CD14-positive monocyte (primary cell): Measurements from ENCODE around the gene IFNA2. TPM values are rescaled to one million over a fixed set of nuclear protein-coding genes. Genes with fewer than 3 reads are reported as not detected.

Experiments used
- DNase-seq, 3 donors: peaks; one replicate each; pipeline ENCODE4 v3.0.0-alpha.2; 2011 to 2022
- H2AFZ ChIP-seq: 2 replicates; pipeline ENCODE4 v1.6.0; 2012; ENCODE audit warnings: mild to moderate bottlenecking, low read depth, low read length, inconsistent platforms; ENCODE audit not compliant: insufficient read depth, poor library complexity, severe bottlenecking
- H3K27ac ChIP-seq, 2 donors: 1 replicate in 1 of 2; 2 replicates in 1 of 2; pipeline ENCODE4 v1.5.1; 2012 to 2013; ENCODE audit warnings: low read length in 2 of 2, control low read depth in 1 of 2, inconsistent platforms in 1 of 2, low read depth in 1 of 2, mild to moderate bottlenecking in 1 of 2
- H3K27me3 ChIP-seq, 2 donors: one replicate each; pipeline versions ENCODE4 v1.6.0 to v1.6.1; 2011 to 2013; ENCODE audit warnings: low read length in 2 of 2; ENCODE audit not compliant: control insufficient read depth in 2 of 2, insufficient read depth in 2 of 2
- H3K36me3 ChIP-seq, 2 donors: replicated peaks in 1 of 2; 1 replicate in 1 of 2; 2 replicates in 1 of 2; pipeline versions ENCODE4 v1.5.1 to v1.6.1; 2012 to 2013; ENCODE audit warnings: low read length in 2 of 2, control low read depth in 1 of 2, inconsistent platforms in 1 of 2, mild to moderate bottlenecking in 1 of 2; ENCODE audit not compliant: insufficient read depth in 2 of 2, control insufficient read depth in 1 of 2
- H3K4me1 ChIP-seq, 2 donors: 1 replicate in 1 of 2; 2 replicates in 1 of 2; pipeline versions ENCODE4 v1.5.1 to v1.6.1; 2012 to 2013; ENCODE audit warnings: low read length in 2 of 2, control low read depth in 1 of 2, inconsistent platforms in 1 of 2, mild to moderate bottlenecking in 1 of 2, moderate library complexity in 1 of 2; ENCODE audit not compliant: insufficient read depth in 2 of 2, control insufficient read depth in 1 of 2
- H3K4me2 ChIP-seq: replicated peaks from 2 replicates; pipeline ENCODE3; 2012; ENCODE audit warnings: low read length, moderate library complexity, mild to moderate bottlenecking; ENCODE audit not compliant: poor library complexity, severe bottlenecking; ENCODE audit errors: extremely low read depth
- H3K4me3 ChIP-seq, 3 experiments: fragments of 200-600 bp in 1 of 3; sonication (generic) in 1 of 3; replicated peaks in 1 of 3; 1 replicate in 2 of 3; 2 replicates in 1 of 3; pipeline ENCODE4 v1.5.1; 2011 to 2013; ENCODE audit warnings: low read length in 3 of 3, mild to moderate bottlenecking in 3 of 3, control low read depth in 2 of 3, low read depth in 2 of 3, inconsistent platforms in 1 of 3, moderate library complexity in 1 of 3
- H3K79me2 ChIP-seq: 2 replicates; pipeline ENCODE4 v1.6.0; 2012; ENCODE audit warnings: mild to moderate bottlenecking, control low read depth, inconsistent platforms, low read length, moderate library complexity; ENCODE audit not compliant: insufficient read depth
- H3K9ac ChIP-seq: 2 replicates; pipeline ENCODE4 v1.6.0; 2017; ENCODE audit warnings: low read length, mild to moderate bottlenecking; ENCODE audit not compliant: insufficient read depth, poor library complexity, severe bottlenecking
- H3K9me3 ChIP-seq, 2 donors: replicated peaks in 1 of 2; 1 replicate in 1 of 2; 2 replicates in 1 of 2; pipeline versions ENCODE4 v1.5.1 to v1.6.1; 2012 to 2013; ENCODE audit warnings: low read length in 2 of 2, control low read depth in 1 of 2; ENCODE audit not compliant: control insufficient read depth in 1 of 2, insufficient read depth in 1 of 2
- H4K20me1 ChIP-seq: 2 replicates; pipeline ENCODE4 v1.6.0; 2012; ENCODE audit warnings: mild to moderate bottlenecking, low read length, control low read depth, moderate library complexity; ENCODE audit not compliant: insufficient read depth
- H3K27ac Mint-ChIP-seq, 7 donors: one replicate each; pipeline ENCODE4 v1.8.0; 2020; ENCODE audit warnings: mild to moderate bottlenecking in 7 of 7, mixed read lengths in 7 of 7, moderate library complexity in 6 of 7, inconsistent platforms in 2 of 7
- H3K27me3 Mint-ChIP-seq, 3 donors: one replicate each; pipeline ENCODE4 v1.8.0; 2021 to 2022; ENCODE audit warnings: low read depth in 3 of 3, mild to moderate bottlenecking in 3 of 3, mixed read lengths in 3 of 3, moderate library complexity in 3 of 3, inconsistent platforms in 1 of 3
- H3K36me3 Mint-ChIP-seq, 2 donors: one replicate each; pipeline ENCODE4 v1.8.0; 2020; ENCODE audit warnings: mixed read lengths in 2 of 2, inconsistent platforms in 1 of 2, mild to moderate bottlenecking in 1 of 2
- H3K4me1 Mint-ChIP-seq: one replicate; pipeline ENCODE4 v1.8.0; 2020; ENCODE audit warnings: mild to moderate bottlenecking, mixed read lengths
- H3K4me3 Mint-ChIP-seq, 2 donors: one replicate each; pipeline ENCODE4 v1.8.0; 2020; ENCODE audit warnings: mild to moderate bottlenecking in 2 of 2, mixed read lengths in 2 of 2, moderate library complexity in 1 of 2
- H3K9me3 Mint-ChIP-seq, 7 donors: one replicate each; pipeline ENCODE4 v1.8.0; 2020 to 2022; ENCODE audit warnings: mixed read lengths in 7 of 7, mild to moderate bottlenecking in 6 of 7, moderate library complexity in 6 of 7, inconsistent platforms in 2 of 7
- CTCF ChIP-seq: fragments of 200-600 bp; IDR thresholded peaks from one replicate; pipeline ENCODE4 v1.8.0; 2022; ENCODE audit warnings: antibody characterized with exemption, mild to moderate bottlenecking
- WGBS: methylation state at CpG from one replicate; pipeline ENCODE4 v1.1.5; 2013; ENCODE audit warnings: missing lambda C conversion rate; ENCODE audit not compliant: insufficient coverage; 5-methylcytosine and 5-hydroxymethylcytosine counted together
- intact Hi-C, 2 donors: fragments of 100-400 bp; cut with micrococcal nuclease; formaldehyde crosslinking; loops; one replicate each; pipeline versions ENCODE4 v1.15.0 to v1.15.1; 2023
- polyA plus RNA-seq, 3 donors: library from polyadenylated mRNA; depleted of rRNA in 1 of 3; unstranded in 2 of 3; stranded (reverse) in 1 of 3; fragments of 300-500 nt in 2 of 3; fragments of >200 nt in 1 of 3; fragmentation: Illumina TruSeq in 2 of 3; gene quantifications; 1 replicate in 2 of 3; 2 replicates in 1 of 3; pipeline ENCODE4 v1.2.3, GENCODE V29; 2012 to 2021

IFNA2 gene
- polyA plus RNA-seq, 3 donors, result not detected

GRCh38 chr9:21362287-21362686 is 22.9 kb downstream of the IFNA2 start:
- no peak for DNase-seq
- no peak for TF ChIP-seq CTCF
- Histone ChIP-seq H3K9ac (no peak overlapping the region), H3K4me1 (peaks cover 11 to 14% of the 10 kb centered on the region in 2 donors), H3K9me3 (no peaks in the 10 kb centered on the region), H4K20me1 (no peaks in the 10 kb centered on the region), H3K36me3 (no peaks in the 10 kb centered on the region), H3K27ac (no peak overlapping the region), H3K4me3 (no peak overlapping the region), H3K4me2 (no peak overlapping the region), H3K79me2 (no peaks in the 10 kb centered on the region), H3K27me3 (no peaks in the 10 kb centered on the region), H2AFZ (no peak overlapping the region)
- intact Hi-C loops, result no loop called here
- peaks cover 4 to 8% (median 8%) of the 10 kb centered on the region in 3 donors for H3K27me3 Mint-ChIP-seq
- H3K36me3 Mint-ChIP-seq, result no peaks in the 10 kb centered on the region
- H3K4me1 Mint-ChIP-seq, result peaks cover 17% of the 10 kb centered on the region
- H3K27ac Mint-ChIP-seq, result no peak overlapping the region
- H3K9me3 Mint-ChIP-seq, result peaks cover 0 to 2% (median 0%) of the 10 kb centered on the region in 7 donors
- 100% methylated on average over 1 of the region's 8 CpGs for WGBS
- no peak overlapping the region for H3K4me3 Mint-ChIP-seq

- 67% methylated on average over 3 of the region's 7 CpGs for WGBS
- peak overlapping the region in 1 of 2 donors; percentile 36 for H3K4me3 Mint-ChIP-seq
Measured at GRCh38 chr9:21357479-21358460, 27.4 kb downstream of the IFNA2 start.

More at GRCh38 chr9:21357479-21358460, 27.4 kb downstream of the IFNA2 start:
- Histone ChIP-seq H3K79me2 (no peaks in the 10 kb centered on the region), H3K9ac (peak overlapping the region; percentile 17), H3K4me3 (peak overlapping the region in 1 of 3 experiments; percentile 55), H3K4me2 (peak overlapping the region; percentile 57), H3K36me3 (no peaks in the 10 kb centered on the region), H3K27ac (no peak overlapping the region), H2AFZ (peak overlapping the region; percentile 23), H3K9me3 (no peaks in the 10 kb centered on the region), H4K20me1 (no peaks in the 10 kb centered on the region), H3K27me3 (no peaks in the 10 kb centered on the region), H3K4me1 (peaks cover 11 to 15% of the 10 kb centered on the region in 2 donors)
- Mint-ChIP-seq H3K4me1 (peaks cover 16% of the 10 kb centered on the region), H3K36me3 (no peaks in the 10 kb centered on the region), H3K27ac (peak overlapping the region in 1 of 7 donors; percentile 10), H3K27me3 (peaks cover 2 to 8% (median 4%) of the 10 kb centered on the region in 3 donors), H3K9me3 (peaks cover 0 to 4% (median 0%) of the 10 kb centered on the region in 7 donors)
- intact Hi-C loops, result no loop called here
- peak; percentile 15 to 24 (median 22) for DNase-seq
- no peak for TF ChIP-seq CTCF
